ENCODE data around the gene DCAF15.

DCAF15 gene

DNA sequence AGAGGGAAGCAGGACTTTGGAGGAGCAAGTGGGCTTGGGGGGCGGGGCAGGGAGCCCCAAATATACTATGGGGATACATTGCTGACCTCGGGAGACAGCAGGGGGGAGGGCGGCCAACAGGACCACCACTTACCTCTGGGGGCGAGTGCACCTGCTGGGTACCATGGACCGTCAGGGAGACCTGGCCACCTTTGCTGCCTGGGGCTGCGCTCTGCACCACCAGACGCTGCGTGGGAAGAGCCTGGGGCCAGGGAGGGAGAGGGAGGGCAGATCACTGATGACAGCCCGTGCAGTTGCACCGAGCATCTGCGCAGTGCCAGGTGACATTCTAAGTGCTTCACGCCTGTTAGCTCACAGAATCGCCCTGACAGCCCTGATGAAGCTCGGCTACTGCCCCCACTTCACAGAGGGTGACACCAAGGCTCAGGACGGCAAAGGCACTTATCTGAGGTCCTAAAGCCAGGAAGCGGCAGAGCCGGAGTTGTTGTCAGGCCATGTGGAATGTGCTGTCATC lies 29.7 kb downstream of the DCAF15 start:
- FAIRE-seq (no peak), DNase-seq (ENCODE audit: insufficient read length) (no peak)
- no peak for TF ChIP-seq POLR2AphosphoS5 (IDR thresholded peaks at IDR 0.05; ENCODE audit: low read depth, low read length)

DNA sequence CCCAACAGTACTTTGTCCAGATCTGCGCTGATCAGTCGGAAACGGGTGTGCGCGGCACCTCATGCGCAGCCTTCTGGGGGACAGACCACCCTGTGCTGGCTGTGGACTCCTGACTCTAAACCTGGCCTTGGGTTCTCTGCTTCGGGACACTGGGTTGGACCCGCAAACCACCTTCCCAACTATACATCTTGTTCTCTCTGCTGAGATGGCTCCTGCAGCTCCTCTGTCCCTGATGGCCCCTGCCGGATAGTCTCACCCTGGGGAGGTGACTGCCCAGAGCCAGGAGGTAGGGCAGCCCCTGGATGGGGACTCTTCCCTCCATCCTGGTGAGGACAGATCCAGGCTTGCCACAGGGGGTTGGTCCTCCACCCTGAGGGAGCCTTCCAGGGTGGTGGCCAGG lies 30.5 kb downstream of the DCAF15 start:
- no peak for TF ChIP-seq TAF1 (IDR thresholded peaks at IDR 0.05; ENCODE audit: borderline replicate concordance, low read depth, low read length)
- TF ChIP-seq POLR2A (IDR thresholded peaks at IDR 0.05; ENCODE audit: low read depth, low read length): no peak
- TF ChIP-seq POLR2AphosphoS5 (IDR thresholded peaks at IDR 0.05; ENCODE audit: low read depth, low read length): no peak
- FAIRE-seq (no peak), DNase-seq (ENCODE audit: insufficient read length) (no peak)

DNA sequence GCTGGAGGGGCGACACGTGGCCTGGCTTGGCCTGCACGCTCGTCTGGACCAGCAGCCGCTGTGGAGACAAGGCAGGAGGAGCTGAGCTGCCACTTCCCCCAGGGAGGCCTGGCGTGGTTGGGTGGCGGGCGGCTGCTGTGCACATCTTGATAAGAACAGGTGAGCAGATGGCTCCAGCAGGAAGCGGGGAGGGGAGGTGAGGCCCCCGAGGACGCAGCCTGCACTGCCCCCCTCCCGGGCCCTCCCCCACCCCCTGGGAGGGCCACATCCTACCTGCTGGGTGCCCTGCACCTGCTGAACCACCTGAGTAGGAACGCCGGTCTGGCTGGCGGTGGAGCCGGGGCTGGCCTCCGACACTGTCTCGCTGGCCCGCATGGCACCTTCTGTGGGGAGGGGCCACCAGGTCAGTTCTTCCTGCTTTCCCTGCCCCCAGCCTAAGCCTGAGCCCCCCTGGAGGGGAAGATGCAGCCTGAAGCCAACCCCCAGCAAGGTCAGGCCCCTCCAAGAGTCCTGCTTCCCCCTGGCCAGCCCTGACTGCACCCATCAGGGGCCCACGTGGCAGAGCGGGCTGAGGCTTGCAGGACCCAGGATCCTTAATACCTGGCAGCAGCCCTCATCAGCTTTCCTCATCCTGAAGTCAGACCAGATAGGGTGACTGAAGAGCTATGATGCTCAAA lies 31.0 kb downstream of the DCAF15 start:
- no peak for FAIRE-seq
- DNase-seq (ENCODE audit: insufficient read length): no peak
- TF ChIP-seq POLR2A (IDR thresholded peaks at IDR 0.05; ENCODE audit: low read depth, low read length) (no peak), TAF1 (IDR thresholded peaks at IDR 0.05; ENCODE audit: borderline replicate concordance, low read depth, low read length) (no peak), POLR2AphosphoS5 (IDR thresholded peaks at IDR 0.05; ENCODE audit: low read depth, low read length) (no peak)

DNA sequence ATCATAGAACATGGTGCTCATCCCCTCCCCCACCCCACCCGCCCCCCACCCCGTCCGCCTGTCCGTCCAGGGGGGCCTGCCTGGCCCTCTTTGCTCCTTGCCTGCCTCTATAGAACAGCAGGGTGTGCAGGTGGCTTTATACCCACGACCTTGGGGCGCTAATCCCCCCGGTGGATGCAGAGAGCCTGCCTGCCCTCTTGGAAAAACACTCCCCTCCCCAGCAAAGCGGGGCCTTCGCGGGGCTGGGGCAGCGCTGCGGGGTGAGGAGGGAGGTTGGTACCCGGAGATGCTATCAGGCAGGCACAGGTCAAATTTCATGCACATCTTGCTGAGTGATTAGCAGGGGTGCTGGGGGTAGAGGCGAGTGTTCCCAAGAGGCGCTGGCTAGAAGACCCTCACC lies 31.9 kb downstream of the DCAF15 start:
- DNase-seq (ENCODE audit: insufficient read length) (no peak), FAIRE-seq (no peak)
- TF ChIP-seq POLR2AphosphoS5 (IDR thresholded peaks at IDR 0.05; ENCODE audit: low read depth, low read length) (no peak), POLR2A (IDR thresholded peaks at IDR 0.05; ENCODE audit: low read depth, low read length) (no peak), TAF1 (IDR thresholded peaks at IDR 0.05; ENCODE audit: borderline replicate concordance, low read depth, low read length) (no peak)

DNA sequence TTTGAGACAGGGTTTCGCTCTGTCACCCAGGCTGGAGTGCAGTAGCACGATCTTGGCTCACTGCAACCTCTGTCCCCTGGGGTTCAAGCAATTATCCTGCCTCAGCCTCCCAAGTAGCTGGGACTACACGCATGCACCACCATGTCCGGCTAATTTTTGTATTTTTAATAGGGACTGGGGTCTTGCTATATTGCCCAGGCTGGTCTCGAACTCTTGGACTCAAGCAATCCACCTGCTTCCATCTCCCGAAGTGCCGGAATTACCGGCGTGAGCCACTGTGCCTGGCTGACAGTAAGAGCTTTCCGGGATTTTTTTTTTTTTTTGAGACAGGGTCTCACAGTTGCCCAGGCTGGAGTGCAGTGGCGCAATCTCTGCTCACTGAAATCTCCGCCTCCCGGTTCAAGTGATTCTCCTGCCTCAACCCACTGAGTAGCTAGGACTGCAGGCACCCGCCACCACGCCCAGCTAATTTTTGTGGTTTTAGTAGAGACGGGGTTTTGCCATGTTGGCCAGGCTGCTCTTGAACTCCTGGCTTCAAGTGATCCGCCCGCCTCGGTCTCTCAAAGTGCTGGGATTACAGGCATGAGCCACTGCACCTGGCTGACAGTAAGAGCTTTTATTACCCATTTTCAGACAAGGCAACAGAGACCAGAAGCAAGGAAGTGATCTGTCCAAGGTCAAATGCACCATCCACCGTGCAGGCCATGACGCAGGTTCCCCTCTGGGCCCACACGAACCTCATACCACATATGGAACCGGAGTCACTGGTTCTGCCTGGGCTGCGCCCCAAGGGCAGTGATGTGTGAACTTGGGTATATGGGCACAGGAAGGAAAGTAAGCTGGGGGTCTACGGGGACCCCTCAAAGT lies 32.8 kb downstream of the DCAF15 start:
- FAIRE-seq: peak; percentile 81
- DNase-seq (ENCODE audit: insufficient read length): no peak
- TF ChIP-seq TAF1 (IDR thresholded peaks at IDR 0.05; ENCODE audit: borderline replicate concordance, low read depth, low read length) (no peak), POLR2AphosphoS5 (IDR thresholded peaks at IDR 0.05; ENCODE audit: low read depth, low read length) (no peak), POLR2A (IDR thresholded peaks at IDR 0.05; ENCODE audit: low read depth, low read length) (no peak)

DNA sequence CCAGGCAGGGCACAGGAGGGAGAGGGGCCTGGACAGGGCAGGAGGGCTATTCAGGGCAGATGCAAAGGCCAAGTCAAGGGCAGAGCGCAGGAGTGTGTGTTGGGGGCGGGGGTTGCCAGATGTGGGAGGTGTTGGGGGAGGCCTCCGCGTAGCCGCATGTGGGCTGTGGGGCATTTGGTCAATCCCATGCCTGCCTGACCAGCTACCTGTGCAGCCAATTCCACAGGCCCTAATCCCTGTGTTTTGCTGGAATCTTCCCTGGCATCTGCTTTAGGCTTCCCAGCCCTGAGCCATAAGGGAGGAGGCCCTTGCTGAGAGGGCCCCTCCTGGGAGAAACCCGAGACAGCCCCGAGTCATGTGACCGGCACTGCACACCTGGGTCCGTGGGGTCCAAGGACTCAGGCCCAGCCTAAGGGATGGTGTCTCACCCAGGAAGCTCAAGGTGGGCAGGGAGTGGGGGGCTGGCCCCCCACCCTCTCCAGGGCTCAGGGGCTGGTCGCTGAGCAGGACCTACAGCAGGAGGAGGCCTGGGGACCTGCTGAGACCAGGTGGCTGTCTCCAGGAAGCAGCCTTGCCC lies 33.5 kb downstream of the DCAF15 start:
- FAIRE-seq (no peak), DNase-seq (ENCODE audit: insufficient read length) (no peak)
- TF ChIP-seq POLR2A (IDR thresholded peaks at IDR 0.05; ENCODE audit: low read depth, low read length): no peak
- TF ChIP-seq TAF1 (IDR thresholded peaks at IDR 0.05; ENCODE audit: borderline replicate concordance, low read depth, low read length): no peak
- no peak; the same call in 1 of the 2 replicates for TF ChIP-seq POLR2AphosphoS5 (IDR thresholded peaks at IDR 0.05; ENCODE audit: low read depth, low read length)

DNA sequence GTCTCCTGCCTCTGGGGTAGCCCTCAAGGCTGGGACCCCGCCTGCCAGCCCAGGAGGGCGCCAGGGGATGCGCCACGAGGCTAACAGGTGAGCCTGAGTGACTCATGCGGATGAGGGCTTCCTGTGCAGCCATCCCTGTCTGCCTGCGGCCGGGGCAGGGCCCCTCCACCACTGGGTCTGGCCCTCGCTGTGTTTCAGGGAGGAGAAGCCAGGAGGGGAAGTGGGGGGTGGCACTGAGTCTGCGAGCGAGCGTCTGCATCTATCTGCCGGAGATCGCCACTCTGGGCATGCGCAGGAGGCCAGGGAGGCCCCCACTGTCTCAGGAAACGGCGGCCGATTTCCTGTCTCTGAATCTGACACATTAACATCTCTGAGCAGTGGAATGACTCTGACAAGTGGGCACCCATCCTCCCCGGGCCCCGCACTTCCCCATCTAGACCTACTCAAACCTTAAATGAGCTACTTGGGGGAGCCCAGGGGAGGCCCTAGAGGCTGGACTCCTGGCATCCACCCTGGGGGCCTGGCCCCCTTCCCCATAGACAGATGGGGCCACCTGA lies 34.1 kb downstream of the DCAF15 start:
- FAIRE-seq: peak; percentile 99
- TF ChIP-seq POLR2AphosphoS5 (IDR thresholded peaks at IDR 0.05; ENCODE audit: low read depth, low read length) (peak; percentile 53; the same call in 1 of the 2 replicates), POLR2A (IDR thresholded peaks at IDR 0.05; ENCODE audit: low read depth, low read length) (peak; percentile 70; the same call in 1 of the 2 replicates), TAF1 (IDR thresholded peaks at IDR 0.05; ENCODE audit: borderline replicate concordance, low read depth, low read length) (peak; percentile 59)
- DNase-seq (ENCODE audit: insufficient read length): peak; percentile 100

DNA sequence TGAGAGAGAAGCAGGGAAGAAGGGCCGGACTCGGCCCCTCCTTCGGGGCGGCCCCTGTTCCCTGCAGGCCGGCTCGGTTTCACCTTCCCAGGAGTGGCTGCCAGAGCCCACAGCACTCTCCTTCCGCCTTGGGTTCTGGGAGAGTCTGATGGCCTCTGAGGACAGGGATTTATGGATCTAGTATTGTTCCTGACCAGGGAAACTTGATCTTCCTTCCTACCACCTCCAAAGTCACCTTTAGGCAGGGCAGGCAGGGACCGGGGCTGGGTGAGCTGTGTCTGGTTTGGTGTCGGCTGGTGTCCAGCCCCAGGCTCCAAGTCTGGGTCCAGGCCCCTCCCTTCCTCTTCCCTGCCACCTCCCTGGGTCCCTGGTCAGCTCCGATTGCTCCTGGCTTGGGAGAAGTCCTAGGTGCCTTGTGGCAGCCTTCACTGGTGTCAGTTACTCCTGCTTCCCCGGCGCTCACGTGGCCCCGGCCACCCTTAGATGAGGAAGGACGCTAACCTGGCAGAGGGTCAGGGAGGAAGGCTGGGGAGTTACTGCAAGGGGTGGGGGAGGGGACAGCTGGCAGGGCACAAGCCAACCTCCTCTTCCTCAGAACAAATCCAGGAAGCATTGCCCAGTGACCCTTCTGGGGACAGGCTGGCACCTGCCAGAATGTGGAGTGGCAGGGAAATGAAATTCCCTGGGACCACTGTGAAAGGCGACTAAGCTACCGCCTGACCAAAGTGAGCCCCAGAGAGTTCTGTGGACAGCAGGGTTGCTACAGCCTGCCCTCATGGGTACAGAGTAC lies 35.0 kb downstream of the DCAF15 start:
- FAIRE-seq (peak; percentile 50), DNase-seq (ENCODE audit: insufficient read length) (no peak)
- TF ChIP-seq POLR2AphosphoS5 (IDR thresholded peaks at IDR 0.05; ENCODE audit: low read depth, low read length) (no peak), POLR2A (IDR thresholded peaks at IDR 0.05; ENCODE audit: low read depth, low read length) (no peak), TAF1 (IDR thresholded peaks at IDR 0.05; ENCODE audit: borderline replicate concordance, low read depth, low read length) (no peak)

DNA sequence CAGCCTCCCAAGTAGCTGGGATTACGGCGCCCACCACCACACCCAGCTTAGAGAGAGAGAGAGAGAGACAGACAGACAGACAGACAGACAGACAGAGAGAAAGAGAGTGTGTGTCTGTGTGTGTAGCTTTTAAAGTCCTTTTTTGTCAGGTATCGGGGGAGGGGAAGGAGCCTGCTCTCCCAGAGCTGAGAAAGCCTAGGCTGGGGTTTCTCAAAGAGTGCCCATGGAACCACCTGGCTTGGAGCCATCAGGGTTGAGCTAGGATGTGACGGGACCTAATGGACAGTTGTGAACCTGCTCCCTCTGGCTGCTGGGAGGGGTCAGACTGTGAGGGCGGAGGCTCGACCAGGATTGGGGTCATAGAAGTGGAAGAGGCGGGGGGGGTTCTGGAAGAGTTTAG lies 37.2 kb downstream of the DCAF15 start:
- no peak for DNase-seq (ENCODE audit: insufficient read length)
- FAIRE-seq: no peak
- TF ChIP-seq POLR2A (IDR thresholded peaks at IDR 0.05; ENCODE audit: low read depth, low read length) (no peak), POLR2AphosphoS5 (IDR thresholded peaks at IDR 0.05; ENCODE audit: low read depth, low read length) (no peak), TAF1 (IDR thresholded peaks at IDR 0.05; ENCODE audit: borderline replicate concordance, low read depth, low read length) (no peak)

DNA sequence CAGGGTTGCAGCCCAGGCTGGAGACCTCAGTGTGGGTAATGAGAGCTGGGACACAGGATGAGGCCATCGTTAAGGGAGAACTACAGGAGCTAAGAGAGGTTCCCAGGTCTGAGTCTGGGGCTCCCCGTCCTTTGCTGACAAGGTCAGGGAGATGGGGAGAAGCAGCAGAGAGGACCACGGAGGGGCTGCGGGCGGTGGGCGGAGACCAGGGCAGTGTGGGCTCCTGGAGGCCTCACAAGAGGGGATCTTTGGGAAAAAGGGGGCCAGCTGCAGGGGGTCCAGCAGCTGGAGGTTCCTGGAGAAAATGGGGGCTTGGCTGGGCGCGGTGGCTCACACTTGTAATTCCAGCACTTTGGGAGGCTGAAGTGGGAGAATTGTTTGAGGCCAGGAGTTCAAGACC lies 37.8 kb downstream of the DCAF15 start:
- FAIRE-seq (no peak), DNase-seq (ENCODE audit: insufficient read length) (no peak)
- TF ChIP-seq POLR2A (IDR thresholded peaks at IDR 0.05; ENCODE audit: low read depth, low read length) (no peak), POLR2AphosphoS5 (IDR thresholded peaks at IDR 0.05; ENCODE audit: low read depth, low read length) (no peak)

DNA sequence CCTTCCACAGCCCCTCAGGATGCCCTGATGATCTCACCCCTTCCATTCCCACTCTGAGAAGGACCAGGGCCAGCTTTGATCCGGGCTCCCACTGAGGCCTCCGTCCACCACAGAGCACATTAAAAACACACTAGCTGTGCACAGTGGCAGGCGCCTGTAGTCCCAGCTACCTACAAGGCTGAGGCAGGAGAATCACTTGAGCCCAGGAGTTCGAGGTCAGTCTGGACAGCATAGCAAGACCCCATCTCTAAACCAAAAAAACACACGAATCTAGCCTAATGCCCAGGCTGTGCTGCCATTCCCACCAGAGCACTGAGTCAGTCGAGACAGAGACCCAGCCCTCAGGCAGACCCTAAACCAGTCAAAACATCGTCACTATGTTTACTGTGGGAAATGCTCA lies 39.7 kb downstream of the DCAF15 start:
- DNase-seq (ENCODE audit: insufficient read length) (peak; percentile 1), FAIRE-seq (no peak)
- TF ChIP-seq POLR2A (IDR thresholded peaks at IDR 0.05; ENCODE audit: low read depth, low read length) (no peak), POLR2AphosphoS5 (IDR thresholded peaks at IDR 0.05; ENCODE audit: low read depth, low read length) (no peak)
